ENCODE results near the gene NIN. TPM values are rescaled to one million over a fixed set of nuclear protein-coding genes. Genes with fewer than 3 reads are reported as not detected.
"Not testable (repeated sequence)": the region's sequence is repeated elsewhere in the genome, so short reads cannot be mapped to it uniquely, and the experiment has no call there.

The NIN gene
- total RNA-seq, 2 experiments from 2014 or later, result 104 TPM

GRCh38 chr14:50815526-50815925 is 15.4 kb downstream of the NIN start:
- H3K36me3 Mint-ChIP-seq (ENCODE audit: low read depth), result peaks cover 58% of the 10 kb centered on the region
- peaks cover 12% of the 10 kb centered on the region for H3K9me3 Mint-ChIP-seq (ENCODE audit: insufficient read depth)
- POLR2A ChIA-PET; H3K4me3 Mint-ChIP-seq; H3K27me3 Mint-ChIP-seq (ENCODE audit: low read depth); DNase-seq; ATAC-seq; H3K27ac Mint-ChIP-seq: not testable (repeated sequence)
- CTCF ChIA-PET, result interaction anchor here (1.5 to 4.7 kb wide), 2 partner anchors 13 to 45 kb away, joined by 4 to 25 read pairs; no protein-coding TSS in a partner anchor
- peaks cover 65% of the 10 kb centered on the region for H3K4me1 Mint-ChIP-seq (ENCODE audit: low read depth)

- POLR2A ChIA-PET, result interaction anchor here (0.9 kb wide), 1 partner anchor 30 kb away, joined by 3 read pairs; no protein-coding TSS in a partner anchor
Observed at GRCh38 chr14:50815058-50815457, 15.9 kb downstream of the NIN start.

GRCh38 chr14:50814161-50814560 is 16.8 kb downstream of the NIN start:
- Mint-ChIP-seq H3K27me3 (ENCODE audit: low read depth) (no peaks in the 10 kb centered on the region), H3K9me3 (ENCODE audit: insufficient read depth) (peaks cover 12% of the 10 kb centered on the region), H3K4me3 (peak overlapping the region; percentile 11), H3K4me1 (ENCODE audit: low read depth) (peaks cover 52% of the 10 kb centered on the region), H3K36me3 (ENCODE audit: low read depth) (peaks cover 51% of the 10 kb centered on the region), H3K27ac (peak overlapping the region; percentile 75)
- peak; percentile 31 for ATAC-seq
- ChIA-PET POLR2A (interaction anchor here (0.9 kb wide), 1 partner anchor 29 kb away, joined by 3 read pairs; no protein-coding TSS in a partner anchor), CTCF (interaction anchor here (4.7 kb wide), 1 partner anchor 47 kb away, joined by 25 read pairs; no protein-coding TSS in a partner anchor)
- DNase-seq, result no peak

More at GRCh38 chr14:50815058-50815457, 15.9 kb downstream of the NIN start:
- not testable (repeated sequence) for ATAC-seq; H3K4me3 Mint-ChIP-seq; DNase-seq; H3K27me3 Mint-ChIP-seq (ENCODE audit: low read depth); H3K27ac Mint-ChIP-seq
- Mint-ChIP-seq H3K36me3 (ENCODE audit: low read depth) (peaks cover 53% of the 10 kb centered on the region), H3K4me1 (ENCODE audit: low read depth) (peaks cover 61% of the 10 kb centered on the region), H3K9me3 (ENCODE audit: insufficient read depth) (peaks cover 12% of the 10 kb centered on the region)
- CTCF ChIA-PET, result interaction anchor here (4.7 kb wide), 1 partner anchor 46 kb away, joined by 25 read pairs; no protein-coding TSS in a partner anchor

- ChIA-PET CTCF (interaction anchor here (1.1 to 4.7 kb wide), 2 partner anchors 35 to 47 kb away, joined by 3 to 25 read pairs; no protein-coding TSS in a partner anchor), POLR2A (interaction anchor here (0.7 to 1.0 kb wide), 2 partner anchors 9 to 1033 kb away, joined by 3 to 4 read pairs; no protein-coding TSS in a partner anchor)
- Mint-ChIP-seq H3K27ac (peak overlapping the region; percentile 92), H3K9me3 (ENCODE audit: insufficient read depth) (peaks cover 12% of the 10 kb centered on the region), H3K36me3 (ENCODE audit: low read depth) (peaks cover 50% of the 10 kb centered on the region), H3K4me1 (ENCODE audit: low read depth) (peaks cover 48% of the 10 kb centered on the region), H3K4me3 (peak overlapping the region; percentile 72), H3K27me3 (ENCODE audit: low read depth) (no peaks in the 10 kb centered on the region)
- peak; percentile 83 for ATAC-seq
- peak; percentile 44 for DNase-seq
Observed at GRCh38 chr14:50813544-50813863, 17.5 kb downstream of the NIN start.

- Mint-ChIP-seq H3K9me3 (ENCODE audit: insufficient read depth) (peaks cover 12% of the 10 kb centered on the region), H3K4me1 (ENCODE audit: low read depth) (peaks cover 45% of the 10 kb centered on the region), H3K36me3 (ENCODE audit: low read depth) (peaks cover 47% of the 10 kb centered on the region), H3K4me3 (peak overlapping the region; percentile 72), H3K27ac (peak overlapping the region; percentile 92), H3K27me3 (ENCODE audit: low read depth) (no peaks in the 10 kb centered on the region)
- ATAC-seq (peak; percentile 43), DNase-seq (no peak)
- ChIA-PET CTCF (interaction anchor here (0.7 to 4.7 kb wide), 5 partner anchors 8 to 48 kb away, joined by 3 to 25 read pairs (median 3); no protein-coding TSS in a partner anchor), POLR2A (interaction anchor here (0.7 to 1.1 kb wide), 6 partner anchors 8 to 1034 kb away, joined by 3 to 4 read pairs (median 4); no protein-coding TSS in a partner anchor)
Observed at GRCh38 chr14:50812856-50813543, 18.0 kb downstream of the NIN start.

GRCh38 chr14:50812180-50812579 is 18.8 kb downstream of the NIN start:
- no peak for ATAC-seq
- CTCF ChIA-PET, result interaction anchor here (0.7 to 4.7 kb wide), 5 partner anchors 9 to 193 kb away, joined by 3 to 25 read pairs (median 4); no protein-coding TSS in a partner anchor
- Mint-ChIP-seq H3K4me3 (no peak overlapping the region), H3K9me3 (ENCODE audit: insufficient read depth) (peaks cover 12% of the 10 kb centered on the region), H3K27ac (peak overlapping the region; percentile 92), H3K4me1 (ENCODE audit: low read depth) (peaks cover 45% of the 10 kb centered on the region), H3K27me3 (ENCODE audit: low read depth) (no peaks in the 10 kb centered on the region), H3K36me3 (ENCODE audit: low read depth) (peaks cover 50% of the 10 kb centered on the region)
- DNase-seq, result no peak
- POLR2A ChIA-PET, result interaction anchor here (0.8 to 1.1 kb wide), 4 partner anchors 9 to 48 kb away, joined by 3 to 4 read pairs (median 4); no protein-coding TSS in a partner anchor

GRCh38 chr14:50808053-50808452 is 22.9 kb downstream of the NIN start:
- CTCF ChIA-PET, result interaction anchor here (3.9 kb wide), 1 partner anchor 52 kb away, joined by 17 read pairs; no protein-coding TSS in a partner anchor
- no peak for DNase-seq
- H3K4me3 Mint-ChIP-seq, result no peak overlapping the region
- H3K9me3 Mint-ChIP-seq (ENCODE audit: insufficient read depth), result no peaks in the 10 kb centered on the region
- peaks cover 23% of the 10 kb centered on the region for H3K4me1 Mint-ChIP-seq (ENCODE audit: low read depth)
- POLR2A ChIA-PET, result no interaction called here
- no peak overlapping the region for H3K27ac Mint-ChIP-seq
- H3K36me3 Mint-ChIP-seq (ENCODE audit: low read depth), result peaks cover 46% of the 10 kb centered on the region
- no peak for ATAC-seq
- H3K27me3 Mint-ChIP-seq (ENCODE audit: low read depth), result no peaks in the 10 kb centered on the region

GRCh38 chr14:50806241-50806933 is 24.6 kb downstream of the NIN start:
- no peak overlapping the region for H3K4me3 Mint-ChIP-seq
- CTCF ChIA-PET, result interaction anchor here (0.9 to 3.9 kb wide), 4 partner anchors 12 to 53 kb away, joined by 3 to 17 read pairs (median 4); no protein-coding TSS in a partner anchor
- POLR2A ChIA-PET, result no interaction called here
- no peaks in the 10 kb centered on the region for H3K27me3 Mint-ChIP-seq (ENCODE audit: low read depth)
- H3K27ac Mint-ChIP-seq, result no peak overlapping the region
- H3K9me3 Mint-ChIP-seq (ENCODE audit: insufficient read depth), result no peaks in the 10 kb centered on the region
- DNase-seq (no peak), ATAC-seq (no peak)
- peaks cover 12% of the 10 kb centered on the region for H3K4me1 Mint-ChIP-seq (ENCODE audit: low read depth)
- H3K36me3 Mint-ChIP-seq (ENCODE audit: low read depth), result peaks cover 44% of the 10 kb centered on the region

- no peak overlapping the region for H3K27ac Mint-ChIP-seq
Observed at GRCh38 chr14:50805396-50805795, 25.6 kb downstream of the NIN start.

GRCh38 chr14:50804181-50804721 is 26.7 kb downstream of the NIN start:
- Mint-ChIP-seq H3K4me1 (ENCODE audit: low read depth) (peaks cover 12% of the 10 kb centered on the region), H3K27me3 (ENCODE audit: low read depth) (no peaks in the 10 kb centered on the region), H3K4me3 (no peak overlapping the region), H3K36me3 (ENCODE audit: low read depth) (peaks cover 45% of the 10 kb centered on the region), H3K27ac (peak overlapping the region; percentile 20), H3K9me3 (ENCODE audit: insufficient read depth) (no peaks in the 10 kb centered on the region)
- ChIA-PET POLR2A (interaction anchor here (0.9 to 1.1 kb wide), 2 partner anchors 8 to 12 kb away, joined by 3 read pairs; no protein-coding TSS in a partner anchor), CTCF (interaction anchor here (1.0 to 1.6 kb wide), 6 partner anchors 14 to 56 kb away, joined by 3 to 4 read pairs (median 3); no protein-coding TSS in a partner anchor)
- ATAC-seq, result no peak
- DNase-seq, result no peak

More at GRCh38 chr14:50805396-50805795, 25.6 kb downstream of the NIN start:
- DNase-seq (no peak), ATAC-seq (no peak)
- no peaks in the 10 kb centered on the region for H3K27me3 Mint-ChIP-seq (ENCODE audit: low read depth)
- H3K36me3 Mint-ChIP-seq (ENCODE audit: low read depth), result peaks cover 46% of the 10 kb centered on the region
- CTCF ChIA-PET, result interaction anchor here (1.0 to 3.9 kb wide), 4 partner anchors 17 to 54 kb away, joined by 3 to 17 read pairs (median 3); no protein-coding TSS in a partner anchor
- no peaks in the 10 kb centered on the region for H3K9me3 Mint-ChIP-seq (ENCODE audit: insufficient read depth)
- POLR2A ChIA-PET, result interaction anchor here (0.9 kb wide), 1 partner anchor 9 kb away, joined by 3 read pairs; no protein-coding TSS in a partner anchor
- no peak overlapping the region for H3K4me3 Mint-ChIP-seq
- H3K4me1 Mint-ChIP-seq (ENCODE audit: low read depth), result peaks cover 12% of the 10 kb centered on the region

- ATAC-seq, result no peak
- no peaks in the 10 kb centered on the region for H3K9me3 Mint-ChIP-seq (ENCODE audit: insufficient read depth)
- peaks cover 47% of the 10 kb centered on the region for H3K36me3 Mint-ChIP-seq (ENCODE audit: low read depth)
- POLR2A ChIA-PET, result no interaction called here
- no peak overlapping the region for H3K27ac Mint-ChIP-seq
- no peak for DNase-seq
- no peak overlapping the region for H3K4me3 Mint-ChIP-seq
- peaks cover 12% of the 10 kb centered on the region for H3K4me1 Mint-ChIP-seq (ENCODE audit: low read depth)
- CTCF ChIA-PET, result interaction anchor here (1.8 to 2.0 kb wide), 2 partner anchors 16 to 58 kb away, joined by 4 to 9 read pairs; no protein-coding TSS in a partner anchor
- no peaks in the 10 kb centered on the region for H3K27me3 Mint-ChIP-seq (ENCODE audit: low read depth)
Observed at GRCh38 chr14:50801706-50802105, 29.3 kb downstream of the NIN start.

Data from activated CD8-positive, alpha-beta T cell treated with anti-CD3 and anti-CD28 coated beads, Interleukin-2, amount 10 ng/mL, durations not matched to agents 7 days and 5 days (primary cell).